GM19193 (cell line): ENCODE measurements around the gene TRIM8.

Experiments
- POLR2A ChIP-seq: IDR thresholded peaks from 4 replicates; pipeline ENCODE4 v1.6.1; 2011; ENCODE audit not compliant: insufficient read depth, insufficient read length; ENCODE audit errors: extremely low read depth

Gene TRIM8

GRCh38 chr10:102648889-102649796 lies 4.9 kb downstream of the TRIM8 start:
- no peak for TF ChIP-seq POLR2A

- no peak for TF ChIP-seq POLR2A
These were observed 5.7 kb downstream of the TRIM8 start for GRCh38 chr10:102649797-102650654.

- no peak for TF ChIP-seq POLR2A
These were observed 6.6 kb downstream of the TRIM8 start for GRCh38 chr10:102650655-102651454.

- TF ChIP-seq POLR2A = peak; percentile 13
These were observed 7.3 kb downstream of the TRIM8 start for GRCh38 chr10:102651455-102652169.

DNA sequence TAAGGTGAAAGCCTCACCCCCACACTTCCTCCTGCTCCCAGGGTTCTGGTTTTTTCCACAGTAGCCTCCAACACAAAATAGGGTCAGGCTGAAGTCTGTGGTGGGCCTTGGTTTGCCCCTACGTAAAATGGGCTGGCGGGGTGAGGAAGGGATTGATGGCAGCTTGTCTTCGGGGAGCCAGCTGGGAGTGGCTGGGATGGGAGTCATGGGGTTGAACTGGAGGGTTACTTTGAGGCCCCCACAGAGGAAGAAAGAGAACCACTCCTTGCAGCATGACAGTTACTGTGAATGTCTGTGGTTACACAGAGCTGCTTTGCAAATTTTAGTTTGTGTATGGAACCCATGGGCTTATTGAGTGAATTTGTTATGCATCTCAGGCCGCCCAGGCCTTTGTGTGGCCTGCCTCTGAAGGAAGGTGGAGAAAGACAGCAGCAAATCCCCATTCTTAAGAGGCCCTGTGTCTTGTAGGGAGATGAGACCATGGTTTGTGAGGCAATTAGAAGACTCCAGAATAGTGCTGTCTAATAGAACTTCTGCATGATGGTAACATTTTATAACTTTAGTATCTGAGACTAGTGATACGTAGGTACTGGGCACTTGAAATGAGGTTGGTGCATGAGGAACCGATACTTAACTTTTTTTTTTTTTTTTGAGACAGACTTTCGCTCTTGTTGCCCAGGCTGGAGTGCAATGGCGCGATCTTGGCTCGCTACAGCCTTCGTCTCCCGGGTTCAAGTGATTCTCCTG lies 8.1 kb downstream of the TRIM8 start:
- TF ChIP-seq POLR2A = peak; percentile 30

DNA sequence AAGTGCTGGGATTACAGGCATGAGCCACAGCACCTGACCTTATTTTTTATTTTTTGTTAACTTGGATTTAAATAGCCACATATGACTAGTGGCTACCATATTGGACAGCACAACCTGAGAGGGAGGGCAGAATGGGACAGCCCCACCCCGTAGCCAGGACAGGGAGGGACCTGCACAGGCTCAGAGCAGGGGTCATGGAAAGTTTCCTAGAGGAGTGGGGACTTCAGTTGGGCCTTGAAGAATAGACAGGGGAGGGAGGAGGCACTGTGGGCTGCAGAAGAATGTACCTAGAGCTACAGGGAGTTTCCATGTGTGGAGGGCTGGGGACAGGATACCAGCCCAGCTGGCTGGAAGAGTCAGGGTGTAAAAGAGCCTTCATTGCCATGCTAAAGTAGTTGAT lies 8.8 kb downstream of the TRIM8 start:
- no peak for TF ChIP-seq POLR2A

DNA sequence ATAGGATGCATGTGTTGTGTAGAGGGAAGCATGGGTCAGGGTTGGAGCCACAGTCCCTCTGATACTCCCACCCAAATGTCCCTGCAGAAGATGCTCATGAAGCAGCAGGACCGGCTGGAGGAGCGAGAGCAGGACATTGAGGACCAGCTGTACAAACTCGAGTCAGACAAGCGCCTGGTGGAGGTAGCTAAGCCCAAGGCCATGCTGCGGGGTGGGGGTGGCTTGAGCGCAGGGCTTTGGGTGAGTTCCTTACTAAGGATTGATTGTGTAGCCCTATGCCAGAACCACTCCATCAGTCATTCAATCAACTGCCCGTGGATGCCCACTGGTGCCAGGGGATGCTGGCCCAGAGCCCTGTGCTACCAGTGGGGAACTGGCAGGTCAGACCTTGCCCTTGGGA lies 10.3 kb downstream of the TRIM8 start:
- no peak for TF ChIP-seq POLR2A

GRCh38 chr10:102654969-102655368 lies 10.7 kb downstream of the TRIM8 start:
- no peak for TF ChIP-seq POLR2A

GRCh38 chr10:102656026-102656425 lies 11.7 kb downstream of the TRIM8 start:
- no peak for TF ChIP-seq POLR2A

GRCh38 chr10:102656791-102657371 lies 12.6 kb downstream of the TRIM8 start:
- no peak for TF ChIP-seq POLR2A

DNA sequence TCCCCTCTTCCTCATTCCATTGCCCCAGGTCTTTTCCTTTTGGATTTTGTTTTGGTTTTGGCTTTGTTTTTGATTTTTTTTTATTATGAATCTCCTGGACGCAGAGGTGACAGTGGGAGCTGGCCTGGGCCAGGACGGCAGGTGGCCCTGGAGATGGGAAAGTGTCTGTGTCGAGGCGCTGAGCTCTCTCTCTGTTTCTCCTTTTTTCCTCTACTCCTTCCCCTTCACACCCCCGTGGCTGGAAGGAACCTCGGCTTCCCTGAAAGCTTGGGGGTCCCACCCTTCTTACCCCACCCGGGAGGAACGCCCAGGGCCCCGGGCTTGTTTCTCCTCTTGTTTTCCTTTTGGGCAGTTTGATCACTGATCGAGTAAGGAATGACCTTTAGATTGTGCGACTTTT lies 13.2 kb downstream of the TRIM8 start:
- no peak for TF ChIP-seq POLR2A

DNA sequence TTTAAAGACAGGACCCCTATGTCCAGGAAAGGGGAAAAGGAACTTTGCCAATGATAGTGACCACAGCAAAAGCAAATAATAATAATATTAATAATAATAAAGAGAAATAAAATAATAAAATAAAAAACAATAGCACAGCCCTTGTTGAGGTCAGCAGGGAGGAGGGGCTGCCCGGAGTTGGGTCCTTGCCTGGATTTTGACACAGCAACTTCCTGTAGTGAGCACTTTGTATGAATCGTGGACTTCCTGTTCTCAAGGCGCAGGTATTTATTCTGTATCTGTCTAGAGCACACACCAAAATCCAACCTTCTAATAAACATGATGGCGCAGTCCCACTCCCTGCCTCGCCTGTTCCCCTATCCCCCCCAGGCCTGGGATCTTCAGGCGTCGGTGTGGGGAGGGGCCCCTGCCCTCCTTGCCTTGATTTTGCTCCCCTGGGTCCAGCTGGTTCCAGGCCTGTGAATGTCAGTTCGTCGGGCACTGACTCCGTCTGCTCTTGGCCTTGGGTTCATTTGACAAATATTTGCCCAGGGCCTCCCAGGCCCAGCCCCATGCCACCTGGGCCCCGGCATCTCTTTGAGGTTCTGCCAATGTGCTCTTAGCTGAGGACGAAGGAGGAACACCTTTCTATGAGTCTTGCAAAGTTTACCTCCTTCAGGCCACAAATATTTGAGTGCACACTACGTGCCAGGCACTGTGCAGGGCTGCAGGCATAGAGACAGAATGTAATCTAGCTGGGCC lies 13.9 kb downstream of the TRIM8 start:
- no peak for TF ChIP-seq POLR2A

DNA sequence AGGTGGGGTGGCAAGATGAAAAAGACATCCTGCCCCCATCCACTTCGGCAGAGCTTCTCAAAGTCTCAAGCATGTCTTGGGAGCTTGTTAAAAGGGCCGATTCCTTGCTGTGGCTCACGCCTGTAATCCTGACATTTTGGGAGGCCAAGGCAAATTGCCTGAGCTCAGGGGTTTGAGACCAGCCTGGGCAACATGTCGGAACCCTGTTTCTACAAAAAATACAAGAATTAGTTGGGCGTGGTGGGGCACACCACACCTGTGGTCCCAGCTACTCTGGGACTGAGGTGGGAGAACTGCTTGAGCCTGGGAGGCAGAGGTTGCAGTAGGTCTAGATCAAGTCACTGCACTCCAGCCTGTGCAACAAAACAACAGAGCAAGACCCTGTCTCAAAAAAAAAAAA lies 14.5 kb downstream of the TRIM8 start:
- no peak for TF ChIP-seq POLR2A
